ENCODE measurements around the gene MAP4. TPM values are rescaled to one million over a fixed set of nuclear protein-coding genes. Genes with fewer than 3 reads are reported as not detected.
"Not testable (repeated sequence)": the region's sequence is repeated elsewhere in the genome, so short reads cannot be mapped to it uniquely, and the experiment has no call there.

Gene MAP4
- total RNA-seq, 2 donors from 2014 or later, result 97.5 to 130 TPM

DNA sequence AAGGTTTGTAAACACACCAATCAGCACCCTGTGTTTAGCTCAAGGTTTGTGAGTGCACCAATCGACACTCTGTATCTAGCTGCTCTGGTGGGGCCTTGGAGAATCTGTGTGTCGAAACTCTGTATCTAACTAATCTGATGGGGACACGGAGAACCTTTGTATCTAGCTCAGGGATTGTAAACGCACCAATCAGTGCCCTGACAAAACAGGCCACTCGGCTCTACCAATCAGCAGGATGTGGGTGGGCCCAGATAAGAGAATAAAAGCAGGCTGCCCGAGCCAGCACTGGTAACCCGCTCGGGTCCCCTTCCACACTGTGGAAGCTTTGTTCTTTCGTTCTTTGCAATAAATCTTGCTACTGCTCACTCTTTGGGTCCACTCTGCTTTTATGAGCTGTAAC, 128.2 kb downstream of the MAP4 start:
- H3K27ac Mint-ChIP-seq; H3K4me1 Mint-ChIP-seq; ATAC-seq (replicated peaks); H3K4me3 Mint-ChIP-seq; H3K9me3 Mint-ChIP-seq; H3K27me3 Mint-ChIP-seq: not testable (repeated sequence)
- peaks cover 61% of the 10 kb centered on the region for H3K36me3 Mint-ChIP-seq (ENCODE audit: low read depth)

DNA sequence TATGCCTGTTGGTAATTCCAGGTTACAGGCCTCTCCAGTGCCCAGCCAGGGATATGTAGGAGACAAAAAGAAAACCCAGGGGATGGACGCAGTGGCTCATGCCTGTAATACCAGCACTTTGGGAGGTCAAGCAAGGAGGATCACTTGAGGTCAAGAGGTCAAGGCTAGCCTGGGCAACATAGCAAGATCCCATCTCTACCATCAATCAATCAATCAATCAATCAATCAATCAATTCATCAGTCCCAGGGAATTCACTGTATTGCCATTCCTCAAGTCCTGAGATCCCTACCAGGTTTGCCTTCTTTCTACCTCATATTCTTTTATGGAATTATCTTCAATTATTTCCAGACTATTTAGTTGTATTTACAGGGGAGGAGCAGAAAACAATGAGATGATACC, 131.0 kb downstream of the MAP4 start:
- peak overlapping the region; percentile 47 for H3K27ac Mint-ChIP-seq
- H3K36me3 Mint-ChIP-seq (ENCODE audit: low read depth), result peaks cover 35% of the 10 kb centered on the region
- no peaks in the 10 kb centered on the region for H3K9me3 Mint-ChIP-seq
- H3K4me3 Mint-ChIP-seq, result no peak overlapping the region
- no peak for ATAC-seq (replicated peaks)
- H3K27me3 Mint-ChIP-seq, result no peaks in the 10 kb centered on the region
- H3K4me1 Mint-ChIP-seq, result no peaks in the 10 kb centered on the region

DNA sequence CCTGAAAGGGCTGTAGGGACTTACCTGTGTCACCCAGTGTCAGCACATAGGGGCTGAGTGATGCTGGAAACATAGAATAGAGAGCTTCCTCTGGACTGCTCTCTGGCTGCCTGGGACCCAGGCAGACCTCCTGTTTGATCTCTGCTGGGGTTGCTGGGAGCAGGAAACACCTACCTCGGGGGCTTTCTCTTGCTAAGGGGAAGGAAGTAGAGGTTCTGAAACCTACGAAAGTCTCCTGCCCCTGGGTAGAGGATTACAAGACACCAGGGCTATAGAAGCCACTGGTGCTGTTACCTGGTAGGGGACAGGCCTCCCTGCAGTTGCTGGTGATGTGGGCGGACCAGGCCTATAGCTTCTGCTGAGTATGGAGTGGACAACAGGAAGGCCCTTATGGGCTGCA, 131.6 kb downstream of the MAP4 start:
- Mint-ChIP-seq H3K27ac (peak overlapping the region; percentile 47), H3K36me3 (ENCODE audit: low read depth) (peaks cover 33% of the 10 kb centered on the region), H3K27me3 (no peaks in the 10 kb centered on the region), H3K4me3 (no peak overlapping the region), H3K9me3 (no peaks in the 10 kb centered on the region), H3K4me1 (no peaks in the 10 kb centered on the region)
- no peak for ATAC-seq (replicated peaks)

DNA sequence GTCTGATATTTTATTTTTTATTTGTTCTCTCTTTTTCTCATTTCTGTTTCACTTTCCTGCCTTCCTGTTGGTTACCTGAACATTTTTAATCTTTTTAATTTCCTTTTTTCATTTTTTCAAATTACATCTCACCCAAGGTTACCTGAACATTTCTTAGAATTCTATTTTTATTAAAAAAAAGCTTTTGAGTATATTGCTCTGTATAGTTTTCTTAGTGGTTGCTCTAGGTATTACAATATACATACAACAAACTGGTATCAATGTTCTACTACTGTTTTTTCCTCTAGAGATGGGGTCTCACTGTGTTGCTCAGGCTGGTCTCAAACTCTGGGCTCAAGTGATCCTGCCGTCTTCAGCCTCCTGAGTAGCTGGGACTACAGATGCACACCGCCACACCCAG, 133.9 kb downstream of the MAP4 start:
- no peak for ATAC-seq (replicated peaks)
- H3K4me3 Mint-ChIP-seq, result no peak overlapping the region
- no peaks in the 10 kb centered on the region for H3K27me3 Mint-ChIP-seq
- no peak overlapping the region for H3K27ac Mint-ChIP-seq
- peaks cover 26% of the 10 kb centered on the region for H3K36me3 Mint-ChIP-seq (ENCODE audit: low read depth)
- H3K9me3 Mint-ChIP-seq, result no peaks in the 10 kb centered on the region
- peaks cover 5% of the 10 kb centered on the region for H3K4me1 Mint-ChIP-seq

DNA sequence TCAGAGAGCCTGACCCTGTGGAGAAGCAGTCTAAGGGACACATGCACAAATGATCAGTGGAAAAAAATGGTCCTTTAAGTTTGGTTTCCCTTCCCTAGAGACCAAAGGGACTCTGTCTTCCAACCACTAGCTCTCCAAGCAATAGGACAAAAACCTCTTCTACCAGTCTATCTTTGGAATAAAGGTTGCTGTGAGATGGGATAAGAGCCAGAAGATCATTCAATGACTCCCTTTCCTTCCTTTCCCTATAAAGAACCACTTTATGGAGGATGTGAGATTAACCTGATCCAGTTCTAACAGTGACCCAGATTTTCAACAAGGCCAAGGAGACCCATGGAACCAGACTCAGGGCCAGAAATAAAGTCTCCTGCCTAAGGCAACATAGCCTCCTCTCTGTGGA, 138.5 kb downstream of the MAP4 start:
- no peak for ATAC-seq (replicated peaks)
- H3K27ac Mint-ChIP-seq, result peak overlapping the region; percentile 57
- H3K27me3 Mint-ChIP-seq, result no peaks in the 10 kb centered on the region
- H3K36me3 Mint-ChIP-seq (ENCODE audit: low read depth), result peaks cover 40% of the 10 kb centered on the region
- peaks cover 5% of the 10 kb centered on the region for H3K4me1 Mint-ChIP-seq
- H3K4me3 Mint-ChIP-seq, result no peak overlapping the region
- H3K9me3 Mint-ChIP-seq, result no peaks in the 10 kb centered on the region

DNA sequence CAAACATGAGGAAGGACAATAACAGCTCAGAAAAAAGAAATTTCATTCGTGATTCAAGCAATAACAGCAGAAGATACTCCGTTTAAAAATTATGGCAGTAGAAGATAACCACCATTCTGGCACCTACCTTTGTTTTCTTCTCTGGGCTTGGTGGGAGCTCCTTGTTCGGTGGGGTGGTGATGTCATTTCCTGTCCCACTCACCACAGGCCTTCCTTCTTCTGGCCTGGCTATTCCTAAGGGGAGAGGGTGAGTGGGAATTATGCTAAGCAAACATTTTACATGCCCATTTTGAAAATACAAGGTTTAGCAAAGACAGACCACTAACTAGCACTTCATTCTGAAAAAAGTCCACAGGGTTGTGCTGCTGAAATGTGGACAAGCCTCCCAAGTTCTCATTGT, 138.9 kb downstream of the MAP4 start:
- Mint-ChIP-seq H3K9me3 (no peaks in the 10 kb centered on the region), H3K4me3 (no peak overlapping the region), H3K27me3 (no peaks in the 10 kb centered on the region), H3K4me1 (peaks cover 5% of the 10 kb centered on the region), H3K36me3 (ENCODE audit: low read depth) (peaks cover 44% of the 10 kb centered on the region), H3K27ac (peak overlapping the region; percentile 57)
- ATAC-seq (replicated peaks), result no peak

DNA sequence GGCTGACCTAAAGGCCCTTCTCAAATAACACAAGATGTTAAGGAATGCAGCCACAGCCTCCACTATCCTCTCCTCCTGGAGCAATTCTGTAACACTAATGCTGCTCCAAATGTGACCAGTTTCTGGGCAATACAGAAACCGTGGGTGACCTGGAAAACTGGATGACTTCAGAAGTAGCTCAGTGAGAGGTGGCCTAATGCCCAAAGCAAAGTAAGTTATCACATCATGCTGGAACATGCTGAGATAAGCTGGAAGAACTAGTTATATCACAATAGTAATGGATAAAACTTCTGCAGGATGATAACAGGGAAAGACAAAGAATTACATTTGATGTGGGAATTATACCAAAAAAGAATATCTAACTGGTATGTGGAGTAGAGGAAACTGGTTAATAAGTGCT, 141.3 kb downstream of the MAP4 start:
- Mint-ChIP-seq H3K4me1 (peaks cover 5% of the 10 kb centered on the region), H3K9me3 (no peaks in the 10 kb centered on the region), H3K27me3 (no peaks in the 10 kb centered on the region), H3K4me3 (no peak overlapping the region), H3K36me3 (ENCODE audit: low read depth) (peaks cover 66% of the 10 kb centered on the region), H3K27ac (no peak overlapping the region)
- ATAC-seq (replicated peaks), result no peak

DNA sequence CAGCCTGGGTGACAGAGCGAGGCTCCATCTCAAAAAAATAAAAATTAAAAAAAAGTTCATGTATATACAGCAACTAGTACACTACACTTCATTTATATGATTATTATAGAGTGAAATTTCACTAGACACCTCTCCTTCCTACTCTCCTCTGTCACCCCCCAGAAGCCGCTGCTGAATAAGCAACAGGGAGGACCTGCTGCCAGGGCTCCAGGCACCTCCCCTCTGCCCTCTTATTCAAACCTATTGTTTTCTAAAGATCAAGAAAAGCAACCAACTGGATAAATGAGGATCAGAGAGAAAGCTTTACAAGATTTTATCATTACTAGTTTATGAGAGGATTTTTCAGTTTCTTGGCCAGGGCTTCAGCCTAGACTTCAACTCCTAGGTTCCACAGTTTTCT, 141.8 kb downstream of the MAP4 start:
- no peaks in the 10 kb centered on the region for H3K9me3 Mint-ChIP-seq
- no peak overlapping the region for H3K4me3 Mint-ChIP-seq
- H3K4me1 Mint-ChIP-seq, result peaks cover 5% of the 10 kb centered on the region
- no peaks in the 10 kb centered on the region for H3K27me3 Mint-ChIP-seq
- H3K36me3 Mint-ChIP-seq (ENCODE audit: low read depth), result peaks cover 71% of the 10 kb centered on the region
- no peak for ATAC-seq (replicated peaks)
- H3K27ac Mint-ChIP-seq, result no peak overlapping the region

DNA sequence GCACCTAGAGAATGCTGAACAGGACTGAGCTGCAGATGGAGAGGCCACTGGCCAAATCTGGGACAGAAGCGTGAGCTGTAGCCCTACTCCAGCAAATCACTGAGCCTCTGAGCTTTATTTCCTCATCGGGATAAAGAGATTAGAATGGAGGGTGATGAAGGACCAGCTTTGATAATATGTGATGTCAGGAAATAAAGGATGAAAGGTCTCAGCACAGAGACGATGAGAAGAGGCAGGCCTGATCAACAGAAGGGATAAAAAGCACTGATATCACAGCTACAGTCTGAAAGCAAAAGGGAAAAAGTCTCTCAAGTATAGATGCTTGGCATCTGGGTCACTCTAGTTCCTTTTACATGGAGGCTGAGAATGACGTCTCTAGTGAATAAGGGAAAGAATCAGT, 143.3 kb downstream of the MAP4 start:
- Mint-ChIP-seq H3K36me3 (ENCODE audit: low read depth) (peaks cover 81% of the 10 kb centered on the region), H3K27me3 (no peaks in the 10 kb centered on the region), H3K4me1 (peaks cover 2% of the 10 kb centered on the region), H3K27ac (no peak overlapping the region), H3K9me3 (no peaks in the 10 kb centered on the region), H3K4me3 (no peak overlapping the region)
- ATAC-seq (replicated peaks), result no peak

DNA sequence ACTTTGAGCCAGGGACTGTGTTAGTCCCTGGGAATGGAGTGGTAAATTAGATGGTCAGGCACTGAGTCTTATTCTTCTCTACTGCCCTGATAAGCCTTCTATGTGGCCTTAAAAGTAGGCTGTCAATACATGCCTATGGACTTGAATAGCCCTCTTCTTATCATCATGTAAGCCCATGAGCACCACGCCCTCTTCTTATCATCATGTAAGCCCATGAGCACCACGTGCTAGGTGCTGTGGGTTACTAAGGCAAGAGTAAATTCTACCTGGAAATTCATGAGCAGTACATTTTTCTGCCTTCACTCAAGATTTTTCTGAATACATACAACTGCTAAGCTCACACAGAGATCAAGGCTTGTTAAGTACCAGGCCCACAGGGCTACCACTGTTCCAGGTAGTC, 144.8 kb downstream of the MAP4 start:
- H3K27ac Mint-ChIP-seq, result no peak overlapping the region
- ATAC-seq (replicated peaks), result no peak
- no peaks in the 10 kb centered on the region for H3K27me3 Mint-ChIP-seq
- H3K9me3 Mint-ChIP-seq, result no peaks in the 10 kb centered on the region
- no peaks in the 10 kb centered on the region for H3K4me1 Mint-ChIP-seq
- H3K4me3 Mint-ChIP-seq, result no peak overlapping the region
- peaks cover 79% of the 10 kb centered on the region for H3K36me3 Mint-ChIP-seq (ENCODE audit: low read depth)

DNA sequence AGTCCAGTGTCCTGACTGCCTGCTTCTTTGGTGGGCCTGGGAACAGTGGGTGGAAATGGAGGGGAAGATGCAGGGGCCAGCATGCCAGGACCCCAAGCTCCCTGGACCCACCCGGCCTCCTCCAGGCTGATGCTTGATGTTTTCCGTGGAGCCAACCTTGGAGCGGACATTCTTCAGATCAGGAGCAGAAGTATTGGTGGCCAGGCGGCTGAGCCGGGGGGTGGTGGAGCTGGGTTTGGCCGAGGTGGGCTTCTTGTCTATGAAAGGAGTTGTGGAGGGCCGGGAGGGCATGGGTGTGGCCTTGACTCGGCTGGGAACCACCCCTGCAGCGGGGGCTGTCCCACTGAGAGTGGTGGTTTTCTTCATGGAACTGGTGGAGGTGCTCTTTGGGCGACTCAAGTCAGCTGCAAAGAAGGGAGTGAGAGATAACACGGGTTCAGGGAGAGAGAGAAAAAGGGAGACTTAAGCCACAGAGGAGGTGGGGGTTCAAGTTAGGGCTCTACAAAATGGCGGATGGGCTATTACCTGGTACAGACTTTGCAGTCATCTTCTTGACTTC, 145.4 kb downstream of the MAP4 start:
- ATAC-seq (replicated peaks), result no peak
- H3K27ac Mint-ChIP-seq, result peak overlapping the region; percentile 51
- no peak overlapping the region for H3K4me3 Mint-ChIP-seq
- H3K9me3 Mint-ChIP-seq, result no peaks in the 10 kb centered on the region
- H3K36me3 Mint-ChIP-seq (ENCODE audit: low read depth), result peaks cover 83% of the 10 kb centered on the region
- no peaks in the 10 kb centered on the region for H3K4me1 Mint-ChIP-seq
- H3K27me3 Mint-ChIP-seq, result no peaks in the 10 kb centered on the region

DNA sequence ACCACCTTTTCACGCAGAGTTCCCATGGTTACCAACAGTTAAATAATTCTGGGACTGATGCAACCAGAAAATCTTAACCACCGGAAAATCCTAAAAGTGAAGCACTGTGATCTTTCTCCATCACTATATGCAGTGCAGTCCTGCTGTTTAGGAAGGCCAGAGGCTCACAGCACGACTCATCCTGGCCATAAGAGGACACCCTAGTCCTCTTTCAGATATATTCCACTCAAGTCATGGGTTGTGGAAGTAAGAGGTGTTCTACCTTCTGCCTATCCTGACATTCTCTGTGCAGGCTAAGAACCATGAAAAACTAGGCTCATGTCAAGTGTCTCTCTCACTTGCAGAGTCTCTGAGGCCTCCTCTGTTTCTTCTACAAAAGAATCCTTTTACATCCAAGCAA, 146.1 kb downstream of the MAP4 start:
- ATAC-seq (replicated peaks), result no peak
- peaks cover 84% of the 10 kb centered on the region for H3K36me3 Mint-ChIP-seq (ENCODE audit: low read depth)

DNA sequence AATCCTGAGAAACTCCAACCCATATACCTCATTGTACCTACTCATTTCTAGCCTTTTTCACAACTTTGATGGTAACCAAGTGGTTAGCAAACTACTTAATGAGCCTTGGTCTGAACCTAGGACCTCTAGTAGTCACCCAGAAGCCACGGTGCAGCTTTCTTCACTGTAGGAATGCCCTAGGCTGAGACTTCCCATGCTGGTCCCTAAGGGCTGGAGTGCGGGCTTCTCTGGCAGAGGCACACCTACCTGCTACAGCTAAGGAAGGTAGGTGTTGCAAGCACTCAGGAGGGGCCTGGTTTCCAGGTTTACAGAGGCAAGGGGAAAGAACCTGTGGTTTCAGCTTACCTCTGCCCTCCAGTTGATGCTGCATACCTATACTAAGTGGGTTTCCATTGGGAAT, 147.9 kb downstream of the MAP4 start:
- no peaks in the 10 kb centered on the region for H3K27me3 Mint-ChIP-seq
- no peak overlapping the region for H3K4me3 Mint-ChIP-seq
- H3K4me1 Mint-ChIP-seq, result no peaks in the 10 kb centered on the region
- no peaks in the 10 kb centered on the region for H3K9me3 Mint-ChIP-seq
- H3K27ac Mint-ChIP-seq, result no peak overlapping the region
- ATAC-seq (replicated peaks), result no peak
- peaks cover 87% of the 10 kb centered on the region for H3K36me3 Mint-ChIP-seq (ENCODE audit: low read depth)

More for the DNA sequence above, 146.1 kb downstream of the MAP4 start:
- Mint-ChIP-seq H3K27ac (peak overlapping the region; percentile 51), H3K27me3 (no peaks in the 10 kb centered on the region), H3K4me3 (no peak overlapping the region), H3K4me1 (no peaks in the 10 kb centered on the region), H3K9me3 (no peaks in the 10 kb centered on the region)

DNA sequence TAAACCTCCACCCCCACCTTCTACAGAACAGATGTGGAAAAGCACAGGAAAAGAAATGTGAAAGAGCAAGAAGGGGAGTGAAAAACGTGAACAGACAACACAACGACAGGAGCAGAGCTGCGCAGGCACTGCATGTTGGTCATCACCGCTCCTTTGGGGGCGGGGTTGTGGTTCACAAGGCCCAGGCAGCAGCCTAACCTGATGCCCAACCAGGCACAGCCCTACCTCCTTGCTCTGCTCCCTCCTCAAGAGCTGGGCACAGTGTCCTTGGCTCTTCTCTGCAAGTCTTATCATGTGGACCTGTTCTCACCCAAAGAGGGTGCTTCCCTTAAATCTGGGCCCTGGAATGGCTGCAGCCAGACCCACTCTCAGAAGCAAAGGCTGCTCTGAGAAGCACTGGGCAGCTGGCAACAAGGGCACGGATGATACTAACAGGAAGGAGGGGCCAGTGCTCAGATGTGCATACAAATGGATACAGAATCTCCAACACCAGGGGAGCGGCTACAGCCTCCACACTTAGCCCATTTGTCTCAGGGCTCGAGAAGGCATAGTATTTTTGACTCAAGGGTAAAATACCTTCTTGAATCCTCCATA, 148.7 kb downstream of the MAP4 start:
- H3K4me1 Mint-ChIP-seq, result no peaks in the 10 kb centered on the region
- H3K27me3 Mint-ChIP-seq, result no peaks in the 10 kb centered on the region
- no peak overlapping the region for H3K4me3 Mint-ChIP-seq
- peaks cover 83% of the 10 kb centered on the region for H3K36me3 Mint-ChIP-seq (ENCODE audit: low read depth)
- peak overlapping the region; percentile 20 for H3K27ac Mint-ChIP-seq
- ATAC-seq (replicated peaks), result no peak
- no peaks in the 10 kb centered on the region for H3K9me3 Mint-ChIP-seq

DNA sequence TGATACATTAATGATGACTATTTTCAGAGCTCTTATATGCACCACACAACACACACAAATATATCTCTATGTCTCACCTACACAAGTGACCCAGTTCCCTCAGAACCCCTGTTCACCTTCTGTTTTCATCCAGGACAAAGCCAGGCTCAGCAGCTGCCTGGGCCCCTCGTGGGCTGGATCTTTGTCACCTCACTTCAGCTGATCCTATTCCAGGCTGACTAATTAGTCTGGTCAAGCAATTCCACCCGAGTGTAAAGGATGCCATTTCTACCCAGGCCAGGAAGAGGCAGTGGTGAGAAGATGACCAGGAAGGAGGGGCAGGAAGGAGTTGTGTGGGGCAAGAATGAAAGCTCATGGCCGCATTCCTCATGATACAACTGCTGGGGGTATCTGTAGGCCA, 151.0 kb downstream of the MAP4 start:
- Mint-ChIP-seq H3K4me1 (no peaks in the 10 kb centered on the region), H3K27ac (peak overlapping the region; percentile 31), H3K27me3 (no peaks in the 10 kb centered on the region), H3K9me3 (no peaks in the 10 kb centered on the region), H3K36me3 (ENCODE audit: low read depth) (peaks cover 67% of the 10 kb centered on the region), H3K4me3 (no peak overlapping the region)
- no peak for ATAC-seq (replicated peaks)

All from activated T-helper 17 cell treated with anti-CD3 and anti-CD28 coated beads, Interleukin-2, amount 50 U/mL, for 72 hours (primary cell).